Duodenal mucosa (tissue), 2 donors: ENCODE measurements around the gene SLC6A8.

Experiments used
- H3K27ac ChIP-seq: one replicate; pipeline ENCODE4 v1.7.0; 2013; ENCODE audit warnings: low read depth, low read length
- H3K27me3 ChIP-seq, 2 donors: one replicate each; pipeline ENCODE4 v1.7.0; 2013; ENCODE audit warnings: low read length in 2 of 2, control low read depth in 1 of 2; ENCODE audit not compliant: insufficient read depth in 2 of 2, control insufficient read depth in 1 of 2
- H3K36me3 ChIP-seq, 2 donors: one replicate each; pipeline ENCODE4 v1.7.0; 2013; ENCODE audit warnings: low read length in 2 of 2, control low read depth in 1 of 2; ENCODE audit not compliant: insufficient read depth in 2 of 2, control insufficient read depth in 1 of 2
- H3K4me1 ChIP-seq, 2 donors: one replicate each; pipeline ENCODE4 v1.7.0; 2013; ENCODE audit warnings: low read length in 2 of 2, control low read depth in 1 of 2; ENCODE audit not compliant: insufficient read depth in 2 of 2, control insufficient read depth in 1 of 2
- H3K4me3 ChIP-seq, 2 donors: one replicate each; pipeline ENCODE4 v1.7.0; 2013; ENCODE audit warnings: low read length in 2 of 2, low read depth in 1 of 2
- H3K9ac ChIP-seq, 2 donors: one replicate each; pipeline ENCODE4 v1.7.0; 2013; ENCODE audit warnings: low read length in 2 of 2, low read depth in 1 of 2
- H3K9me3 ChIP-seq, 2 donors: one replicate each; pipeline ENCODE4 v1.7.0; 2013; ENCODE audit warnings: low read length in 2 of 2, control low read depth in 1 of 2; ENCODE audit not compliant: control insufficient read depth in 1 of 2

The SLC6A8 gene

GRCh38 chrX:153732401-153732800 is 44.7 kb downstream of the SLC6A8 start:
- Histone ChIP-seq H3K36me3 (peaks cover 0 to 3% of the 10 kb centered on the region in 2 donors), H3K27me3 (no peaks in the 10 kb centered on the region), H3K9me3 (no peaks in the 10 kb centered on the region), H3K4me3 (no peak overlapping the region), H3K9ac (no peak overlapping the region), H3K4me1 (peaks cover 9 to 27% of the 10 kb centered on the region in 2 donors), H3K27ac (no peak overlapping the region)

GRCh38 chrX:153733651-153734240 is 46.0 kb downstream of the SLC6A8 start:
- Histone ChIP-seq H3K36me3 (peaks cover 0 to 3% of the 10 kb centered on the region in 2 donors), H3K4me1 (peaks cover 0 to 16% of the 10 kb centered on the region in 2 donors), H3K4me3 (no peak overlapping the region), H3K27me3 (no peaks in the 10 kb centered on the region), H3K9ac (no peak overlapping the region), H3K9me3 (no peaks in the 10 kb centered on the region), H3K27ac (no peak overlapping the region)

- Histone ChIP-seq H3K27me3 (no peaks in the 10 kb centered on the region), H3K9ac (no peak overlapping the region), H3K4me3 (no peak overlapping the region), H3K9me3 (no peaks in the 10 kb centered on the region), H3K27ac (no peak overlapping the region), H3K4me1 (peaks cover 0 to 16% of the 10 kb centered on the region in 2 donors), H3K36me3 (peaks cover 0 to 3% of the 10 kb centered on the region in 2 donors)
These were observed 47.1 kb downstream of the SLC6A8 start for GRCh38 chrX:153734871-153735270.

GRCh38 chrX:153735274-153735673 is 47.5 kb downstream of the SLC6A8 start:
- Histone ChIP-seq H3K27ac (no peak overlapping the region), H3K9me3 (no peaks in the 10 kb centered on the region), H3K4me3 (no peak overlapping the region), H3K4me1 (peaks cover 3 to 18% of the 10 kb centered on the region in 2 donors), H3K36me3 (peaks cover 0 to 3% of the 10 kb centered on the region in 2 donors), H3K27me3 (no peaks in the 10 kb centered on the region), H3K9ac (no peak overlapping the region)

DNA sequence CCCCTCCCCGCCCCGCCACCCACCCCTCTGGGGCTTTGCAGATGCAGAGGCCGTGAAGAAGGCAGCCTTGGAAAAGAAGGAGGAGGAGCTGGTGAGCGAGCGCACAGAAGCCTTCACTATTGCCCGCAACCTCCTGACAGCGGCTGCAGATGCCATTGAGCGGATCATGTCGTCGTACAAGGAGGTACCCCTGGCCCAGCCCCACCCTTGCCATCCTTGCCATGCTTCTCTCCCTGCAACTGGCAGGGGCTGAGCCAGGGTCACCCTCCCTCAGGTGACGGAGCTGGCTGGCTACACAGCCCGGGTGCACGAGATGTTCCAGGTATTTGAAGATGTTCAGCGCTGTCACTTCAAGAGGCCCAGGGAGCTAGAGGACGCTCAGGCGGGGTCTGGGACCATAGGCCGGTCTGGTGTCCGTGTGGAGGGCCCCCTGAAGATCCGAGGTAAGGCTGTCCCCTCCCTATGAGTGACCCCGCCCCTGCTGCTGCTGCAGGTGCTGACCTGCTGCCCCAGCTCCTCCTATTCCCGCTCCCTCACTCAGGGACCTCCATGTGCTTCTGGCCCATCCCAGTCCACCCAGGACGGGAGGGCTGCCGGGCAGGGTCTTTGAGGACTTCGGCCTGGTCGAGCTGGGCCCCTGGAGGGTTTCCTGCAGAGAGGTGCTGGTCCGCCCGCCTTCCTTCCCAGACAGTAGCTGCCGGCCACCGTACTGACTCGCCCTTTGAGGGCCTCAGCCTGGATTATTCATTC is 48.5 kb downstream of the SLC6A8 start:
- Histone ChIP-seq H3K36me3 (peaks cover 0 to 3% of the 10 kb centered on the region in 2 donors), H3K9ac (no peak overlapping the region), H3K27me3 (no peaks in the 10 kb centered on the region), H3K9me3 (no peaks in the 10 kb centered on the region), H3K4me3 (no peak overlapping the region), H3K4me1 (peaks cover 5 to 24% of the 10 kb centered on the region in 2 donors), H3K27ac (no peak overlapping the region)

- no peak overlapping the region for H3K27ac ChIP-seq
- peaks cover 0 to 2% of the 10 kb centered on the region in 2 donors for H3K36me3 ChIP-seq
- H3K4me3 ChIP-seq: no peak overlapping the region
- no peaks in the 10 kb centered on the region for H3K9me3 ChIP-seq
- no peak overlapping the region for H3K9ac ChIP-seq
- peaks cover 5 to 23% of the 10 kb centered on the region in 2 donors for H3K4me1 ChIP-seq
- H3K27me3 ChIP-seq: no peaks in the 10 kb centered on the region
These were observed 49.2 kb downstream of the SLC6A8 start for GRCh38 chrX:153736871-153737441.

- H3K4me1 ChIP-seq: peaks cover 5 to 23% of the 10 kb centered on the region in 2 donors
- H3K4me3 ChIP-seq: no peak overlapping the region
- no peaks in the 10 kb centered on the region for H3K36me3 ChIP-seq
- H3K27me3 ChIP-seq: no peaks in the 10 kb centered on the region
- H3K9ac ChIP-seq: no peak overlapping the region
- H3K9me3 ChIP-seq: no peaks in the 10 kb centered on the region
- H3K27ac ChIP-seq: no peak overlapping the region
These were observed 50.4 kb downstream of the SLC6A8 start for GRCh38 chrX:153738056-153738605.

DNA sequence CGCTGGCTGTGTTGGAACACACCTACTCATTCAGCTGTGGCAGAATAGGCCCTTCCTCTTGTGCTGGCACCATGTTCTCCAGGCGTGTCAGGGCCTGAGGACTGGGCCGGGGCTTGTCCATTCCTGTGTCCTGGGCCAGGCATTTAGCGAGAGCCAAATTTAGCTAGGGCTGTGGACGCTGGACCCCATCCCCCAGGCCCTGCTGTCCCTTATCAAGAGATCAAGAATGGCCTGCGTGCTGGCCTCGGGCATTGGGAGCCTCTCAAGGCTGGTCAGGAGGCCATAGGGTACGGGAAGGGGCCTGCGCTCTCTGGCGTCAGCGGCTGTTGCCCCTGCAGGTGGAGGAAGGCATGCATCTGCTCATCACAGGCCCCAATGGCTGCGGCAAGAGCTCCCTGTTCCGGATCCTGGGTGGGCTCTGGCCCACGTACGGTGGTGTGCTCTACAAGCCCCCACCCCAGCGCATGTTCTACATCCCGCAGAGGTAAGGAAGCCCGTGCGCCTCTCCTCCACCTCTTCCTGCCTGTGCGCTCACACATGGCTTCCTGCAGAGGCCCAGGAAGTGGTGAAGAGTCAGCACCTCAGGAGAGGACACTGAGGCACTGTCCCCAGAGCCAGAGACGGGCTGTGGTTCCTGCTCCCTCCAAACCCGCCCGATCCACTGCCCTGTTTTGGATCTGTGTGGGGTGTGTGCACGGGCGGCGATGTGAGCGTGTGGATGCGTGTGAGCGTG is 52.2 kb downstream of the SLC6A8 start:
- H3K27me3 ChIP-seq: no peaks in the 10 kb centered on the region

GRCh38 chrX:153740631-153741222 is 53.0 kb downstream of the SLC6A8 start:
- peaks cover 5 to 23% of the 10 kb centered on the region in 2 donors for H3K4me1 ChIP-seq
- H3K27ac ChIP-seq: no peak overlapping the region

More for the DNA sequence above, 52.2 kb downstream of the SLC6A8 start:
- peaks cover 5 to 23% of the 10 kb centered on the region in 2 donors for H3K4me1 ChIP-seq
- no peak overlapping the region for H3K4me3 ChIP-seq
- H3K36me3 ChIP-seq: no peaks in the 10 kb centered on the region
- no peak overlapping the region for H3K9ac ChIP-seq
- no peak overlapping the region for H3K27ac ChIP-seq
- H3K9me3 ChIP-seq: no peaks in the 10 kb centered on the region

More at GRCh38 chrX:153740631-153741222, 53.0 kb downstream of the SLC6A8 start:
- H3K9me3 ChIP-seq: no peaks in the 10 kb centered on the region
- no peaks in the 10 kb centered on the region for H3K27me3 ChIP-seq
- no peaks in the 10 kb centered on the region for H3K36me3 ChIP-seq
- H3K4me3 ChIP-seq: no peak overlapping the region
- H3K9ac ChIP-seq: no peak overlapping the region
